HepG2 (cell line): Measurements from ENCODE around the gene FIGLA. TPM values are rescaled to one million over a fixed set of nuclear protein-coding genes. Genes with fewer than 3 reads are reported as not detected.

Source experiments
- BRF2 ChIP-seq: sonication (generic); formaldehyde crosslinking; IDR thresholded peaks from 2 replicates; pipeline ENCODE4 v1.8.1; 2022; ENCODE audit warnings: mild to moderate bottlenecking, missing genetic modification reagents
- CC2D1A ChIP-seq: sonication (generic); formaldehyde crosslinking; IDR thresholded peaks from 2 replicates; pipeline ENCODE4 v1.8.1; 2023; ENCODE audit warnings: mild to moderate bottlenecking, missing genetic modification reagents
- GMEB1 ChIP-seq: sonication (generic); formaldehyde crosslinking; IDR thresholded peaks from 2 replicates; pipeline ENCODE4 v1.5.1; 2020; ENCODE audit warnings: missing genetic modification reagents, mild to moderate bottlenecking, borderline replicate concordance
- JARID2 ChIP-seq: sonication (generic); formaldehyde crosslinking; IDR thresholded peaks from 2 replicates; pipeline ENCODE4 v1.8.1; 2023; ENCODE audit warnings: missing genetic modification reagents, inconsistent platforms; ENCODE audit not compliant: insufficient replicate concordance
- MTF1 ChIP-seq: sonication (generic); formaldehyde crosslinking; IDR thresholded peaks from 2 replicates; pipeline ENCODE4 v1.5.0; 2020; ENCODE audit warnings: missing genetic modification reagents
- SIN3B ChIP-seq: fragments of 150-350 bp; IDR thresholded peaks from 2 replicates; pipeline ENCODE4 v1.6.1; 2014; ENCODE audit warnings: low read length
- SMYD3 ChIP-seq: sonication (generic); formaldehyde crosslinking; IDR thresholded peaks from 2 replicates; pipeline ENCODE4 v1.8.1; 2023; ENCODE audit warnings: mild to moderate bottlenecking, missing genetic modification reagents
- THRA ChIP-seq: sonication (generic); formaldehyde crosslinking; IDR thresholded peaks from 2 replicates; pipeline ENCODE4 v1.4.0; 2020; ENCODE audit warnings: missing genetic modification reagents, borderline replicate concordance
- ZBTB34 ChIP-seq: sonication (generic); formaldehyde crosslinking; IDR thresholded peaks from 2 replicates; pipeline ENCODE4 v1.8.0; 2022; ENCODE audit warnings: mild to moderate bottlenecking, missing genetic modification reagents
- ZFP41 ChIP-seq: sonication (generic); formaldehyde crosslinking; IDR thresholded peaks from 2 replicates; pipeline ENCODE4 v1.4.0; 2020; ENCODE audit warnings: mild to moderate bottlenecking, missing genetic modification reagents, borderline replicate concordance
- ZMAT3 ChIP-seq: sonication (generic); formaldehyde crosslinking; conservative IDR thresholded peaks from 2 replicates; pipeline ENCODE4 v1.7.0; 2021; ENCODE audit warnings: missing genetic modification reagents
- ZNF3 ChIP-seq: IDR thresholded peaks from 2 replicates; pipeline ENCODE4 v1.7.0; 2017; ENCODE audit warnings: inconsistent platforms
- ZNF800 ChIP-seq: sonication (generic); formaldehyde crosslinking; IDR thresholded peaks from 2 replicates; pipeline ENCODE4 v1.4.0; 2020; ENCODE audit warnings: missing genetic modification reagents
- ZNF850 ChIP-seq: sonication (generic); formaldehyde crosslinking; conservative IDR thresholded peaks from 2 replicates; pipeline ENCODE4 v1.9.0; 2021; ENCODE audit warnings: mild to moderate bottlenecking, missing genetic modification reagents
- polyA plus RNA-seq, 8 experiments: library from polyadenylated mRNA; depleted of rRNA in 3 of 8; stranded (reverse) in 7 of 8; unstranded in 1 of 8; fragments of >200 nt; fragmentation: Illumina TruSeq in 4 of 8; extraction: Trizol in 4 of 8; gene quantifications; 2 replicates each; pipeline versions ENCODE4 v1.2.1 to v1.2.3, GENCODE V29; 2011 to 2016; ENCODE audit warnings: low read depth in 4 of 8, missing spikeins in 1 of 8, mixed read lengths in 1 of 8; ENCODE audit not compliant: insufficient read depth in 1 of 8
- total RNA-seq, 5 experiments: library from RNA; depleted of rRNA; stranded (reverse); fragments of >200 nt; fragmentation: Illumina TruSeq; extraction: Trizol; gene quantifications; 2 replicates each; pipeline ENCODE4 v1.2.3, GENCODE V29; 2016; ENCODE audit warnings: low read depth in 1 of 5
- TF ChIP-seq, protein P1 (sequence below): sonication (generic); formaldehyde crosslinking; conservative IDR thresholded peaks from 2 replicates; pipeline ENCODE4 v1.4.0; 2020; ENCODE audit warnings: missing genetic modification reagents
- TF ChIP-seq, protein P2 (sequence below): sonication (generic); formaldehyde crosslinking; IDR thresholded peaks from 2 replicates; pipeline ENCODE4 v1.9.0; 2021; ENCODE audit warnings: missing genetic modification reagents, mild to moderate bottlenecking, borderline replicate concordance

FIGLA gene
- total and polyA plus RNA-seq, 2 of the 13 experiments (the other 11 are each of a cell fraction or from before 2014, with no cell fraction given), result not detected

- TF ChIP-seq GMEB1 (CRISPR knock-in tag), result no peak
- 0 out of 2 replicates have a peak, but pooled peaks have one; percentile 26 for TF ChIP-seq BRF2
- TF ChIP-seq SMYD3 (CRISPR knock-in tag), result no peak
- TF ChIP-seq ZNF3 (CRISPR knock-in tag), result no peak
- peak; percentile 65; the same call in 1 of the 2 replicates for TF ChIP-seq CC2D1A (CRISPR knock-in tag)
- TF ChIP-seq ZBTB34 (CRISPR knock-in tag), result peak; percentile 97
- no peak; the same call in none of the 2 replicates for TF ChIP-seq ZMAT3 (CRISPR knock-in tag)
- 0 out of 2 replicates have a peak, but pooled peaks have one; percentile 55 for TF ChIP-seq MTF1 (CRISPR knock-in tag)
- no peak for TF ChIP-seq ZNF850
- TF ChIP-seq, protein P1, sequence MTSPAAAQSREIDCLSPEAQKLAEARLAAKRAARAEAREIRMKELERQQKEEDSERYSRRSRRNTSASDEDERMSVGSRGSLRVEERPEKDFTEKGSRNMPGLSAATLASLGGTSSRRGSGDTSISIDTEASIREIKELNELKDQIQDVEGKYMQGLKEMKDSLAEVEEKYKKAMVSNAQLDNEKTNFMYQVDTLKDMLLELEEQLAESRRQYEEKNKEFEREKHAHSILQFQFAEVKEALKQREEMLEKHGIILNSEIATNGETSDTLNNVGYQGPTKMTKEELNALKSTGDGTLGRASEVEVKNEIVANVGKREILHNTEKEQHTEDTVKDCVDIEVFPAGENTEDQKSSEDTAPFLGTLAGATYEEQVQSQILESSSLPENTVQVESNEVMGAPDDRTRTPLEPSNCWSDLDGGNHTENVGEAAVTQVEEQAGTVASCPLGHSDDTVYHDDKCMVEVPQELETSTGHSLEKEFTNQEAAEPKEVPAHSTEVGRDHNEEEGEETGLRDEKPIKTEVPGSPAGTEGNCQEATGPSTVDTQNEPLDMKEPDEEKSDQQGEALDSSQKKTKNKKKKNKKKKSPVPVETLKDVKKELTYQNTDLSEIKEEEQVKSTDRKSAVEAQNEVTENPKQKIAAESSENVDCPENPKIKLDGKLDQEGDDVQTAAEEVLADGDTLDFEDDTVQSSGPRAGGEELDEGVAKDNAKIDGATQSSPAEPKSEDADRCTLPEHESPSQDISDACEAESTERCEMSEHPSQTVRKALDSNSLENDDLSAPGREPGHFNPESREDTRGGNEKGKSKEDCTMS (CRISPR knock-in tag), result no peak
- no peak for TF ChIP-seq ZFP41
- TF ChIP-seq ZNF800 (CRISPR knock-in tag), result peak; percentile 89
- peak; percentile 100 for TF ChIP-seq THRA
- no peak for TF ChIP-seq JARID2 (CRISPR knock-in tag)
- TF ChIP-seq SIN3B, result no peak
- TF ChIP-seq, protein P2, sequence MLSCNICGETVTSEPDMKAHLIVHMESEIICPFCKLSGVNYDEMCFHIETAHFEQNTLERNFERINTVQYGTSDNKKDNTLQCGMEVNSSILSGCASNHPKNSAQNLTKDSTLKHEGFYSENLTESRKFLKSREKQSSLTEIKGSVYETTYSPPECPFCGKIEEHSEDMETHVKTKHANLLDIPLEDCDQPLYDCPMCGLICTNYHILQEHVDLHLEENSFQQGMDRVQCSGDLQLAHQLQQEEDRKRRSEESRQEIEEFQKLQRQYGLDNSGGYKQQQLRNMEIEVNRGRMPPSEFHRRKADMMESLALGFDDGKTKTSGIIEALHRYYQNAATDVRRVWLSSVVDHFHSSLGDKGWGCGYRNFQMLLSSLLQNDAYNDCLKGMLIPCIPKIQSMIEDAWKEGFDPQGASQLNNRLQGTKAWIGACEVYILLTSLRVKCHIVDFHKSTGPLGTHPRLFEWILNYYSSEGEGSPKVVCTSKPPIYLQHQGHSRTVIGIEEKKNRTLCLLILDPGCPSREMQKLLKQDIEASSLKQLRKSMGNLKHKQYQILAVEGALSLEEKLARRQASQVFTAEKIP, result no peak
These were observed 16.8 kb upstream of the FIGLA start (continued) for GRCh38 chr2:70807102-70807827.
